DND-41 (cell line): Measurements from ENCODE around the gene SERGEF.

Experiments used
- EZH2 ChIP-seq: IDR thresholded peaks from 3 replicates; pipeline ENCODE4 v1.6.1; 2012; ENCODE audit warnings: borderline replicate concordance, low read depth, mild to moderate bottlenecking, moderate library complexity, low read length, inconsistent platforms; ENCODE audit not compliant: severe bottlenecking
- TF ChIP-seq, protein P1 (sequence below): IDR thresholded peaks from 2 replicates; pipeline ENCODE4 v1.5.1; 2012; ENCODE audit warnings: borderline replicate concordance, low read length, moderate library complexity, mild to moderate bottlenecking; ENCODE audit not compliant: poor library complexity, severe bottlenecking; ENCODE audit errors: extremely low read depth

- TF ChIP-seq, protein P1, sequence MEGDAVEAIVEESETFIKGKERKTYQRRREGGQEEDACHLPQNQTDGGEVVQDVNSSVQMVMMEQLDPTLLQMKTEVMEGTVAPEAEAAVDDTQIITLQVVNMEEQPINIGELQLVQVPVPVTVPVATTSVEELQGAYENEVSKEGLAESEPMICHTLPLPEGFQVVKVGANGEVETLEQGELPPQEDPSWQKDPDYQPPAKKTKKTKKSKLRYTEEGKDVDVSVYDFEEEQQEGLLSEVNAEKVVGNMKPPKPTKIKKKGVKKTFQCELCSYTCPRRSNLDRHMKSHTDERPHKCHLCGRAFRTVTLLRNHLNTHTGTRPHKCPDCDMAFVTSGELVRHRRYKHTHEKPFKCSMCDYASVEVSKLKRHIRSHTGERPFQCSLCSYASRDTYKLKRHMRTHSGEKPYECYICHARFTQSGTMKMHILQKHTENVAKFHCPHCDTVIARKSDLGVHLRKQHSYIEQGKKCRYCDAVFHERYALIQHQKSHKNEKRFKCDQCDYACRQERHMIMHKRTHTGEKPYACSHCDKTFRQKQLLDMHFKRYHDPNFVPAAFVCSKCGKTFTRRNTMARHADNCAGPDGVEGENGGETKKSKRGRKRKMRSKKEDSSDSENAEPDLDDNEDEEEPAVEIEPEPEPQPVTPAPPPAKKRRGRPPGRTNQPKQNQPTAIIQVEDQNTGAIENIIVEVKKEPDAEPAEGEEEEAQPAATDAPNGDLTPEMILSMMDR = peak; percentile 36
- no peak for TF ChIP-seq EZH2
Measured at GRCh38 chr11:18010121-18010670, 2.7 kb downstream of the SERGEF start.
